ENCODE results near the gene NELFE.

The NELFE gene

DNA sequence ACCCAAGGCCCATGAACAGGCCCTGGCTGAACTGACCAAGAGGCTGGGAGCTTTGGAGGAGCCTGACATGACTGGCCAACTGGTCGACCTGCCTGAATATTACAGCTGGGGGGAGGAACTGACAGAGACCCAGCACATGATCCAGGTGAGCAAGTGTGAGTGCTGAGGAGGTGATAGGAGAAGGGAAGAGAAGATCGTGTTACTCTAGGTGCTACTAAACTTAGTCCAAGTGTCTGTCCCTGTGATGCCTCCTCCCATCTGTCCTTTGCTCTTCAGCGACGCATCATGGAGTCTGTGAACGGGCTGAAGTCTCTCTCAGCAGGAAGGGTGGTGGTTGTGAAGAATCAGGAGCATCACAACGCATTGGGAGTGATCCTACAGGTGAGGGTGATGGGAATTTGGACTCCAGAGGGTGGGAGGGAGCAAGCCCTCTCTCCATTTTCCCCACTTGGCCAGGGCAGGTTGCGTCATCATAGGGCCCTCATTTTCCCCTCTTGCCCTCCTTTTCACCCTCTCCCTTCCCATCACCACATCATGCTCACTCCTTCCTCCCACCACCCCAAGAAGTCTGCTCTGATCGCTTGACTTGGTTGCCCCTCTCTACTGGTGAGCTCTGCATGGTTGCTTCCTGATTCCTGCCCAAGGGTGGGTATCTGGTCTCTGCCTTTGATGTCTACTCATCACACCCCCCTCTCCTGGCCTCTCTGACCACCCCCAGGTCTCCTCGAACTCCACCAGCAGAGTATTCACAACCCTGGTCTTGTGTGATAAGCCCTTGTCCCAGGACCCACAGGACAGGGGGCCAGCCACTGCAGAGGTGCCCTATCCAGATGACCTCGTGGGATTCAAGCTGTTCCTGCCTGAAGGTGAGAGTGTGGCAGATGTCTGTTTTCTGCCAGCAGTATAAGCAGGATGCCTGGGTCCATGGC lies 8.5 kb upstream of the NELFE start:
- H3K4me3 ChIP-seq (ENCODE audit: low read depth, low read length) = no peak overlapping the region
- no peak for TF ChIP-seq CTCF (conservative IDR thresholded peaks at IDR 0.05; ENCODE audit: low read depth, low read length)
- DNase-seq (ENCODE audit: low read depth) = no peak

DNA sequence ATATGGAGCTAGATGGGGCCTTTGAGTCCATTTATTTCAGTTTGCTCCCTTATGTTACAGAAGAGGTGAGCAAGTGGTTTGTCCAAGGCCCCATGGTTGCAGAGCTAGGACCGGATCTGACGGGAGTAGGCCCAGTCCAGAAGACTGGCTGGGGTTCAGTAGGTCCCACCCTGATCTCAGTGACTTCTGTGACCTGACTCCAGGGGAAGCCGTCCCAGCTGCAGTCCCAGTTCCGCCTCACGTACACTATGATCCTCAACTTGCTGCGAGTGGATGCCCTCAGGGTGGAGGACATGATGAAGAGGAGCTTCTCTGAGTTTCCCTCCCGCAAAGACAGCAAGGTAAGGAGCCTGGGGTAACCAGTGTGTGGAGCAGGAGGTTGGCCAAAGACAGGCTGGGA lies 7.7 kb upstream of the NELFE start:
- no peak for TF ChIP-seq CTCF (conservative IDR thresholded peaks at IDR 0.05; ENCODE audit: low read depth, low read length)
- no peak overlapping the region for H3K4me3 ChIP-seq (ENCODE audit: low read depth, low read length)
- no peak for DNase-seq (ENCODE audit: low read depth)

DNA sequence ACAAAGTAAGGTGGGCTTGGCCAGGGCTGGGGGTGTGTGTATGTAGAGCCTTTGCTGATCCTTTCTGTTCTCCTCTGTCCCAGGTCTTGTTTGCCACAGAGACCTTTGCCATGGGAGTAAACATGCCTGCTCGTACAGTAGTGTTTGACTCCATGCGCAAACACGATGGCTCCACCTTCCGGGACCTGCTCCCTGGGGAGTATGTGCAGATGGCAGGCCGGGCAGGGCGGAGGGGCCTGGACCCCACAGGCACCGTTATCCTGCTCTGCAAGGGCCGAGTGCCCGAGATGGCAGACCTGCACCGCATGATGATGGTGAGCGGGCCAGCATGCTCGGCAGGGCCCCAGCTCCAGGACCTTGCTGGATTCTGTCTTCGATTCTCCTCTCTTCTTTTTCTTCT lies 6.9 kb upstream of the NELFE start:
- no peak overlapping the region for H3K4me3 ChIP-seq (ENCODE audit: low read depth, low read length)
- no peak for TF ChIP-seq CTCF (conservative IDR thresholded peaks at IDR 0.05; ENCODE audit: low read depth, low read length)
- no peak for DNase-seq (ENCODE audit: low read depth)

GRCh38 chr6:31963921-31964320 lies 5.2 kb upstream of the NELFE start:
- no peak for DNase-seq (ENCODE audit: low read depth)
- H3K4me3 ChIP-seq (ENCODE audit: low read depth, low read length) = no peak overlapping the region
- TF ChIP-seq CTCF (conservative IDR thresholded peaks at IDR 0.05; ENCODE audit: low read depth, low read length) = no peak

DNA sequence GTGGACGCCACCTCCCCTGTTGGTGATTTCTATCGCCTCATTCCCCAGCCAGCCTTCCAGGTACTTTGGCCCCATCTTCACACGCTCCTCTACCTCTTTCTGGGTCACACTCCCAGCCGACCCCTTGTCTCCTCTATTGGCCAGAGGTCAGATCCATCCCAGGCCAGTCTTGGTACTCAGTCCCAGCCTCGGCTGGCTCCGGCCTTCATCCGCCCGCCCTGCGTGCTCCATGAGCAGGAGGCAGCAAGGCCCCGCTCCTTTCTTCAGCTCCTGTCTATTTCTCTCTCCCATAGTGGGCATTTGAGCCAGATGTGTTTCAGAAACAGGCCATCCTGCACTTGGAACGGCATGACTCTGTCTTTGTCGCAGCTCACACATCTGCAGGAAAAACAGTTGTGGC lies 2.8 kb upstream of the NELFE start:
- DNase-seq (ENCODE audit: low read depth) = no peak
- TF ChIP-seq CTCF (conservative IDR thresholded peaks at IDR 0.05; ENCODE audit: low read depth, low read length) = no peak
- H3K4me3 ChIP-seq (ENCODE audit: low read depth, low read length) = no peak overlapping the region

GRCh38 chr6:31958412-31958740 lies 395 bp downstream of the NELFE start:
- peak overlapping the region; percentile 97 for H3K4me3 ChIP-seq (ENCODE audit: low read depth, low read length)
- DNase-seq (ENCODE audit: low read depth) = no peak
- no peak for TF ChIP-seq CTCF (conservative IDR thresholded peaks at IDR 0.05; ENCODE audit: low read depth, low read length)

DNA sequence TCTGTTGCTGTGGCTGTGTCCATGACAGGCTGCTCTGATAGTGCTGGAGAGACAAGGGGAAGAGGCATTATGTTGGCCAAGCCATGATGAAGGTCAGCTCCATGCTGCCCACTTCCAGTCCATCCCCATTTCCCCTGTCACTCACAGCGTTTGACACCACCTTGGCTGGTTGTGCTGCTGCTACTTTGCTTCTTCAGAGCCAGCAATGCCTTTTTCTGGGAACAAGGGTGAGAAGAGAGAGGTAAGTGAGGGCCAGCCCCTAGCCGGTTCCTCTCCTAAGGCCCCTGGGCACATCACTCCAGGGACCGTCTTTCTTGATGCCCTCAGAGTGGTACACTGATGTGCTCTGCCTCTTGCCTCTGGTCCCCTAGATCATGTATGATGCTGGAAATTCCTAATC lies 2.0 kb downstream of the NELFE start:
- no peak for DNase-seq (ENCODE audit: low read depth)

More for the DNA sequence above, 2.0 kb downstream of the NELFE start:
- no peak overlapping the region for H3K4me3 ChIP-seq (ENCODE audit: low read depth, low read length)
- TF ChIP-seq CTCF (conservative IDR thresholded peaks at IDR 0.05; ENCODE audit: low read depth, low read length) = no peak
